Measurements from ENCODE around the gene SLC1A3. TPM values are rescaled to one million over a fixed set of nuclear protein-coding genes. Genes with fewer than 3 reads are reported as not detected.
A peak's percentile ranks its signal among the peaks of the same experiment; 100 is the strongest.

SLC1A3 gene
- total and polyA plus RNA-seq, 8 donors: 12.1 to 31.7 (median 20.7) TPM

- ATAC-seq (no peak), DNase-seq (no peak)
- Histone ChIP-seq H3K36me3 (peaks cover 0 to 18% of the 10 kb centered on the region in 2 donors), H3K27me3 (no peaks in the 10 kb centered on the region), H3K9me3 (no peaks in the 10 kb centered on the region), H3K4me1 (no peaks in the 10 kb centered on the region), H3K27ac (no peak overlapping the region), H3K4me3 (no peak overlapping the region)
- TF ChIP-seq CTCF (IDR thresholded peaks at IDR 0.05): no peak
- intact Hi-C loops (cut with DNase I): no loop called here
These were observed 68.9 kb downstream of the SLC1A3 start for GRCh38 chr5:36675282-36675681.

- no peak for DNase-seq
- Histone ChIP-seq H3K9me3 (no peaks in the 10 kb centered on the region), H3K27ac (peak overlapping the region in 1 of 2 donors; percentile 13), H3K4me3 (no peak overlapping the region), H3K27me3 (no peaks in the 10 kb centered on the region), H3K36me3 (peaks cover 0 to 3% of the 10 kb centered on the region in 2 donors), H3K4me1 (peaks cover 0 to 9% of the 10 kb centered on the region in 2 donors)
- ATAC-seq: no peak
- intact Hi-C loops (cut with DNase I): no loop called here
- TF ChIP-seq CTCF (IDR thresholded peaks at IDR 0.05): no peak
These were observed 73.0 kb downstream of the SLC1A3 start for GRCh38 chr5:36679221-36679989.

- Histone ChIP-seq H3K36me3 (peaks cover 0 to 3% of the 10 kb centered on the region in 2 donors), H3K27me3 (no peaks in the 10 kb centered on the region), H3K9me3 (no peaks in the 10 kb centered on the region), H3K4me1 (peaks cover 0 to 15% of the 10 kb centered on the region in 2 donors), H3K27ac (no peak overlapping the region), H3K4me3 (no peak overlapping the region)
- DNase-seq (peak in 1 of 4 donors; percentile 81), ATAC-seq (peak; percentile 54)
- no peak for TF ChIP-seq CTCF (IDR thresholded peaks at IDR 0.05)
- intact Hi-C loops (cut with DNase I): no loop called here
These were observed 73.7 kb downstream of the SLC1A3 start for GRCh38 chr5:36680066-36680465.

- no peak for TF ChIP-seq CTCF (IDR thresholded peaks at IDR 0.05)
- intact Hi-C loops (cut with DNase I): no loop called here
- peaks cover 0 to 3% of the 10 kb centered on the region in 2 donors for H3K36me3 ChIP-seq
- H3K27ac ChIP-seq: no peak overlapping the region
- no peak overlapping the region for H3K4me3 ChIP-seq
- ATAC-seq: no peak
- no peaks in the 10 kb centered on the region for H3K27me3 ChIP-seq
- no peaks in the 10 kb centered on the region for H3K9me3 ChIP-seq
- DNase-seq: no peak
- peaks cover 0 to 24% of the 10 kb centered on the region in 2 donors for H3K4me1 ChIP-seq
These were observed 75.3 kb downstream of the SLC1A3 start for GRCh38 chr5:36681711-36682110.

- Histone ChIP-seq H3K4me1 (peaks cover 0 to 24% of the 10 kb centered on the region in 2 donors), H3K4me3 (no peak overlapping the region), H3K27ac (no peak overlapping the region), H3K27me3 (no peaks in the 10 kb centered on the region), H3K9me3 (no peaks in the 10 kb centered on the region), H3K36me3 (peaks cover 0 to 3% of the 10 kb centered on the region in 2 donors)
- TF ChIP-seq CTCF (IDR thresholded peaks at IDR 0.05): no peak
- no peak for ATAC-seq
- DNase-seq: no peak
- intact Hi-C loops (cut with DNase I): no loop called here
These were observed 76.1 kb downstream of the SLC1A3 start for GRCh38 chr5:36682499-36682898.
